Naive B cell (primary cell): ENCODE measurements around the gene CAMTA1. TPM values are rescaled to one million over a fixed set of nuclear protein-coding genes. Genes with fewer than 3 reads are reported as not detected.
A peak's percentile ranks its signal among the peaks of the same experiment; 100 is the strongest.

ENCODE experiments used
- ATAC-seq, 2 donors: fragments of 150-1000 bp; cut with Tn5 transposase; 2 replicates each; pipeline ENCODE4 v1.10.0; 2021; ENCODE audit warnings: low read depth in 2 of 2, mild to moderate bottlenecking in 2 of 2, moderate library complexity in 2 of 2
- DNase-seq: peaks from one replicate; pipeline ENCODE4 v3.0.0; 2022
- H3K27ac Mint-ChIP-seq, 6 donors: one replicate each; pipeline ENCODE4 v1.8.0; 2020 to 2022; ENCODE audit warnings: mild to moderate bottlenecking in 6 of 6, mixed read lengths in 6 of 6, moderate library complexity in 5 of 6, inconsistent platforms in 2 of 6
- H3K27me3 Mint-ChIP-seq, 3 donors: one replicate each; pipeline ENCODE4 v1.8.0; 2021 to 2022; ENCODE audit warnings: mixed read lengths in 3 of 3, mild to moderate bottlenecking in 1 of 3
- H3K36me3 Mint-ChIP-seq, 2 donors: one replicate each; pipeline ENCODE4 v1.8.0; 2020 to 2022; ENCODE audit warnings: mixed read lengths in 2 of 2, inconsistent platforms in 1 of 2, mild to moderate bottlenecking in 1 of 2
- H3K4me1 Mint-ChIP-seq, 3 donors: one replicate each; pipeline ENCODE4 v1.8.0; 2020 to 2022; ENCODE audit warnings: mixed read lengths in 3 of 3, inconsistent platforms in 1 of 3, mild to moderate bottlenecking in 1 of 3, moderate library complexity in 1 of 3
- H3K4me3 Mint-ChIP-seq, 8 donors: one replicate each; pipeline ENCODE4 v1.8.0; 2020 to 2022; ENCODE audit warnings: mild to moderate bottlenecking in 8 of 8, mixed read lengths in 8 of 8, moderate library complexity in 8 of 8, inconsistent platforms in 2 of 8
- H3K9me3 Mint-ChIP-seq, 7 donors: one replicate each; pipeline ENCODE4 v1.8.0; 2020 to 2022; ENCODE audit warnings: mixed read lengths in 7 of 7, mild to moderate bottlenecking in 5 of 7, inconsistent platforms in 2 of 7, moderate library complexity in 1 of 7
- polyA plus RNA-seq, 6 donors: library from polyadenylated mRNA; unstranded; fragments of 300-500 nt; fragmentation: Illumina TruSeq; gene quantifications; one replicate each; pipeline ENCODE4 v1.2.3, GENCODE V29; 2021; ENCODE audit warnings: low read depth in 6 of 6

The CAMTA1 gene
- polyA plus RNA-seq, 6 donors from 2014 or later, result 75.4 to 140 (median 88.8) TPM

DNA sequence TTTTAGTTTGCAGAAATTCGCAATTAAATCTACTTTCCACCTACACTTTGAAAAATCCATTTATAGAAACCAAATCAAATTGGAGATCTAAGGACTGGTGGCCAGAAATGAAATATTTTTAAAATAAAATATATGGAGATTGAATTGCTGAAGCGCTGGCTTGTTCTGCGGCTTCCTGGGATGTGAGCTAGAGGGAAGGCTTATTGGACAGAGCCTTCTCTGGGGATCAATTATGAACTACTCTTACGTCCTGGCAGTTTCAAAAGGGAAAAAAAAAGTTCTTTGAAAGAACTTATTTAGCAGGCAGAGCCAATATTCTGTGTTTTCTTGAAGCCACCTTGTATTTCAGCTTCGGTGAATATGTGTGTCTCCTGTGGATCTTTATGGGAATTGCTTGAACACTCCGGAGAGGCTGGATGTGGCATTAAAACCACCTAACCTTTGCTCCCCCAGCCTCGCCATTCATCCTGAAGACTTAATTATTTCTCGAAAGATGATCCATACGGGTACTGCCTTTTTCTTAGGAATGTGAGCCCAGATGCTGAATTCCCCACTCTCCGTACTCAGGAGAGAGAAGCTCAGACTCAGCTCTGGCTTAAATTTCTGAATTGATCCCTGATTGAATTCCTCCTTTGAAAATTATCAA, 506.9 kb downstream of the CAMTA1 start:
- H3K4me3 Mint-ChIP-seq, result no peak overlapping the region
- peaks cover 14 to 21% (median 19%) of the 10 kb centered on the region in 3 donors for H3K27me3 Mint-ChIP-seq
- peaks cover 0 to 14% (median 4%) of the 10 kb centered on the region in 7 donors for H3K9me3 Mint-ChIP-seq
- no peak overlapping the region for H3K27ac Mint-ChIP-seq
- DNase-seq, result no peak
- no peaks in the 10 kb centered on the region for H3K4me1 Mint-ChIP-seq
- no peaks in the 10 kb centered on the region for H3K36me3 Mint-ChIP-seq
- ATAC-seq, result no peak

DNA sequence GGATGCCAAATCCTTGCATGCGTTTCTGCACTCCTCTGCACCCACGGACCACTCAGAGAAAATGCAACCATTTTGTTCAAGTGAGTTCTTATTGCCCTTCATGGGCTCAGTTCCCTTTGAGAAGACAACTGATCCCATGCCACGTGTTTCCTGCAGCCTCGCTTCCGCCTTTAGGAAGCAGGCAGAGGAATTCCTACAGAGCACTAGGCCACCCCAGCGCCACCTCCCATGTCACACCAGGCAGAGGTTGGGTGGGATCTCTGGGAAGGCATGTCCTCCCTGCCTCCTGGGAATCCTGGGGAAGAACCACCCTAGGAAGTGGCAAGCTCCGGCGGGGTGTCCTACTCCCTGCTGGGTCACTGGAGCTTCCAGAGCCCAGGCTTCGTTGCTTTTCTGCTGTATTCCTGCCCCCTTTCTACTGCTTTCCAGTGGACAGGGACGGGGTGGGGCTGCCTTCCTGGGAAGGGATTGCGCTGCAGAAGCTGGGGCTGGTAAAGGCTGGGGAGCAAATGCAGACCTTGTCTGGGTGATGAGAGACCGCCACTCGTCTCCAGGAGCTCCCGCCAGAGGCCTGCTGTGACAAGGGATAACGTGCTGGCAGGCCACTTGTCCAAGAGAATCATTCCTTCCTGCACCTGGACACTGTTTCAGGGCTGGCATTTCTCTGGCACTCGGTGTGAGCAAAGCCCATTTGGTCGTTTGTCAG, 507.6 kb downstream of the CAMTA1 start:
- no peak overlapping the region for H3K4me3 Mint-ChIP-seq
- H3K36me3 Mint-ChIP-seq, result no peaks in the 10 kb centered on the region
- H3K9me3 Mint-ChIP-seq, result peaks cover 0 to 10% (median 0%) of the 10 kb centered on the region in 7 donors
- no peak for DNase-seq
- ATAC-seq, result no peak
- no peak overlapping the region for H3K27ac Mint-ChIP-seq
- H3K4me1 Mint-ChIP-seq, result no peaks in the 10 kb centered on the region
- peaks cover 19 to 21% (median 21%) of the 10 kb centered on the region in 3 donors for H3K27me3 Mint-ChIP-seq

DNA sequence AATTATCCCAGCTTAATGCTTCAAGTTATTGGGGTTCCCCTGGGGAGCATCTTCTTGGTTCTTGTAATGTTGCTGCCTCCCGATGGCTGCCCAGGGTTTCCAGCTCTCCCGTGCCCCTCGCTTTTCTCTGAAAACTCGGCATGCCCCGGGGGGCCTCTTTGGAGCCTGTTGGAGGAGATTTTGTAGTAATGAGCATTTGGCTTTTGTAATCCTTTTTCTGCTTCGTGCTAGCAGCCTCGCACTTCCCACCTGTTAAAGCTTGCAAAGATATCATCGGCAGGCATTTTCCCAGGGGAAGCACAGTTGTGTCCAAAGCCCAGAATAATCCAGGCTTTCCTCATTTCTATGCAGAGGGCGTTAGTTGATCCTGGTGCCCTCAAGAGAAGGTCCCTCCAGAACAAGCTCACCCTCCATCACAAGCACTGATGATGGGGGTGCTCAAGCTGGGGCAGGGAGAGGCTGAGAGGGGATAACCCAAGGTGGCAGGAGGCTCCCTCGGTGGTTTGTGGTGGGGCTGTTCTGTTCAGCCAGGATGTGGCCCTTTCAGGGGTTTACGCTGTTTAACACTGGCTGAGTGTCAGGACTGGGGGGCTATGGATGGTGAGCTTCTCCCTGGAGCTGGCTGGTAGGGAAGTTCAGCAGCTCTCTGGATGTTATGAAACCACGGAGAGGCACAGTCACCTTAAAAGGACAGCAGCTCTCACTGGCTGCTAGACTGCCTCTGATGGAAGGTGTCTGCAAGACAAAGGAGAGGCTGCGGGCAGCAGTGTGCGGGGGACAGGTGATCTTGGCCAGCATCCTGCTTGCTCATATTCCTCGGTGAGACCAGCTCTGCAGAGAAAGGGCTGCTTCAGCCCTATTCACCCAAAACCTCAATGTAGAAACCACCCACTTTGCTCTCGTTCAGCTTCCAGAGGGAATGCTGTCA, 508.7 kb downstream of the CAMTA1 start:
- H3K36me3 Mint-ChIP-seq, result no peaks in the 10 kb centered on the region
- no peaks in the 10 kb centered on the region for H3K4me1 Mint-ChIP-seq
- no peak for DNase-seq
- H3K27me3 Mint-ChIP-seq, result peaks cover 12 to 24% (median 16%) of the 10 kb centered on the region in 3 donors
- no peak overlapping the region for H3K27ac Mint-ChIP-seq
- peaks cover 0 to 6% (median 0%) of the 10 kb centered on the region in 7 donors for H3K9me3 Mint-ChIP-seq
- H3K4me3 Mint-ChIP-seq, result no peak overlapping the region
- ATAC-seq, result no peak

DNA sequence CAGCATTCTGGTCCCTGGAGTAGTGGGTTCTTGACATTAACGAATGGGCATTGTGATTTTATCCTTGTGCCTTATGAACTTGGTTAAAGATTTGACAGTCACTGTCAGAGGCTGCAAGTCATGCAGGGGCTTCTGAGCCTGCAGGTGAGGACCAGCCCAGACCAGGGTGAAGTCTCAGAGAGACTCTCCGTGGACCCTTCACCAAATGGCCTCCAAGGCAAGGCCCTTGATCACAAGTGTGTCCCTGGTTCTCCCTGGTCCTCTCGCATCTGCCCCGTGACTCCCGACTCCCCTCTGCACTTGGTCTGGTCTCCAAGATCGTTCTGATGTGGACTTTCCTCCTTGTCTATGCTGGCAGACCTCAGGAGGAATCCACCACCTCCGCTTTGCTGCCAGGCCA, 509.4 kb downstream of the CAMTA1 start:
- Mint-ChIP-seq H3K27ac (no peak overlapping the region), H3K27me3 (peaks cover 16 to 24% (median 16%) of the 10 kb centered on the region in 3 donors), H3K36me3 (no peaks in the 10 kb centered on the region), H3K4me1 (no peaks in the 10 kb centered on the region), H3K9me3 (peaks cover 0 to 6% (median 0%) of the 10 kb centered on the region in 7 donors), H3K4me3 (no peak overlapping the region)
- DNase-seq (no peak), ATAC-seq (no peak)

DNA sequence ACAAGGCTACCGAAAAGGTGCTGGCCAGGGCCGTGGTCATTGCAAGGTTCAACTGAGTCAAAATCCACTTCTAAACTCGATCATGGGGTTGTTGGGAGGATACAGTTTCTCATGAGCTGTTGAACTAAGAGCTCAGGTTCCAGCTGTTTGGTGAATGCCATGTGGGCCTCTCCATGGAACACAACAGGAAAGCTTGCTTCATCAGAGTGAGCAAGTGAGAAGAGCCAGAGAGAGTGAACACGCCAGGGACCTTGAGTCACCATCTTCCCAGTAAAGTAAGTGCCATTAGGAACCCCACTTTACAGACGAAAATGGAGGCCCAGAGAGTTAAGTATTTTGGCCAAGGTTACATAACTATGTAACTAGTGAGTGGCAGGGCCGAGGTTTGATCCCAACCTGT, 510.7 kb downstream of the CAMTA1 start:
- H3K36me3 Mint-ChIP-seq, result no peaks in the 10 kb centered on the region

DNA sequence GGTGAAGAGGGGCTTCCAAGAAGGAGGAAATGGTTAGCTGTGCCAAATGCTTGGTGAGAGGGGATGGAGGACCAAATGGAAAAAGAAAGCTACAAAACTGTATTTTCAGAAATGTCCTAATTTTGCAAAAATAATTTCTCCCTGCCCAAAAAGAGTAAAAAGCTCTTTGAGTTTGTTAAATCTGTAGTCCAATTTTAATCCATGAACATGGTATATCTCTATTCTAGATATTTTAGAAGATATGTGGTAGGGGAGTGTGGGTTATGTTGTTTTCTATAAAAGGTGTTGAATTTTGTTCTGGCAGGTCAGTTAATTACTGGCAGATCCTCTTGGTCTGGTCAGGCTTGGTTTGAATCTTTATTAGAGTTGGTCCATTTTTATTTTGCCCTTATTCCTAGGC, 511.7 kb downstream of the CAMTA1 start:
- ATAC-seq, result no peak
- no peak overlapping the region for H3K4me3 Mint-ChIP-seq
- no peaks in the 10 kb centered on the region for H3K36me3 Mint-ChIP-seq
- no peaks in the 10 kb centered on the region for H3K4me1 Mint-ChIP-seq
- DNase-seq, result no peak
- peaks cover 18 to 33% (median 24%) of the 10 kb centered on the region in 3 donors for H3K27me3 Mint-ChIP-seq
- H3K27ac Mint-ChIP-seq, result no peak overlapping the region
- peaks cover 0 to 6% (median 0%) of the 10 kb centered on the region in 7 donors for H3K9me3 Mint-ChIP-seq

More for the DNA sequence above, 510.7 kb downstream of the CAMTA1 start:
- no peak for ATAC-seq
- Mint-ChIP-seq H3K27me3 (peaks cover 18 to 28% (median 19%) of the 10 kb centered on the region in 3 donors), H3K4me1 (no peaks in the 10 kb centered on the region), H3K9me3 (peaks cover 0 to 6% (median 0%) of the 10 kb centered on the region in 7 donors), H3K27ac (no peak overlapping the region), H3K4me3 (no peak overlapping the region)
- DNase-seq, result no peak

DNA sequence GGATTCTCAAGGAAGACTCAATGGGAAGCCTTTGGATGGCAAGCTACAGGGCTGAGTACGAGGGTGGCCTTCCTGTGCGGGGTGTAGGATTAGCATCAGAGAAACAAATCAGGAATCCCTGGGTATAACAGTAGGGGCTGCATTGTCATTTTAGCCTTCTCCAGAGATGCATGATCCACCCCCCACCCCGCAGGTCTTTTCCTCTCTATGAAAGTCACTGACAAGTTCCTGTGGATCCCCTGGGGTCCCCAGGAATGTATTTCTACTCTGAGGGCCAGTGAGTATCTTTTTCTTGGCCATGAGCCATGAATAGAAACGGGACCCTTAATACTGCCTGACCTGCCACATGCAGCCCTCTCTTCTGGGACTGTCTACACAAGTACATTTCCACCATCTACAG, 512.9 kb downstream of the CAMTA1 start:
- DNase-seq (no peak), ATAC-seq (no peak)
- H3K9me3 Mint-ChIP-seq, result peaks cover 0 to 6% (median 0%) of the 10 kb centered on the region in 7 donors
- H3K4me3 Mint-ChIP-seq, result no peak overlapping the region
- no peaks in the 10 kb centered on the region for H3K4me1 Mint-ChIP-seq
- peaks cover 18 to 42% (median 24%) of the 10 kb centered on the region in 3 donors for H3K27me3 Mint-ChIP-seq
- H3K36me3 Mint-ChIP-seq, result no peaks in the 10 kb centered on the region
- no peak overlapping the region for H3K27ac Mint-ChIP-seq

DNA sequence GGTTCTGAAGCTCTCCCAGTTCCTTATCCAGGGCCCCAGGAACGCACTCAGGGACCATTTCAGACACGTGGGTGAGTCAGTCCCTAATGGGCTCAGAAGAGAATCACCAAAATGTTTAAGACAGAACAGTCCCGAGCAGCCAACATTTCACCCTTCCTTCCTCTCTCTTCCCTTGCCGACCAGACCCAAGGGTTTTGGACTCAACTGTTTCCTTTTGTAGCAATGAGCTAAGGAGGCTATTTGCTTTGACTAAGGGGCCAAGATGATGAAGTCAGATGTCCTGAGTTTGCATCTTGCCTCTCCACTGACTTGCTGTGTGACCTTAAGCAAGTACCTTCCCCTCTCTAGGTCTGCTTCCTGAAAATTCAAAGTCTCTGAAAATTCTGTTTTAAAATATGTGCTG, 513.5 kb downstream of the CAMTA1 start:
- H3K36me3 Mint-ChIP-seq, result no peaks in the 10 kb centered on the region
- no peak overlapping the region for H3K27ac Mint-ChIP-seq
- DNase-seq, result no peak
- no peaks in the 10 kb centered on the region for H3K4me1 Mint-ChIP-seq
- H3K4me3 Mint-ChIP-seq, result no peak overlapping the region
- H3K27me3 Mint-ChIP-seq, result peaks cover 23 to 48% (median 24%) of the 10 kb centered on the region in 3 donors
- no peak for ATAC-seq
- peaks cover 0 to 6% (median 0%) of the 10 kb centered on the region in 7 donors for H3K9me3 Mint-ChIP-seq

DNA sequence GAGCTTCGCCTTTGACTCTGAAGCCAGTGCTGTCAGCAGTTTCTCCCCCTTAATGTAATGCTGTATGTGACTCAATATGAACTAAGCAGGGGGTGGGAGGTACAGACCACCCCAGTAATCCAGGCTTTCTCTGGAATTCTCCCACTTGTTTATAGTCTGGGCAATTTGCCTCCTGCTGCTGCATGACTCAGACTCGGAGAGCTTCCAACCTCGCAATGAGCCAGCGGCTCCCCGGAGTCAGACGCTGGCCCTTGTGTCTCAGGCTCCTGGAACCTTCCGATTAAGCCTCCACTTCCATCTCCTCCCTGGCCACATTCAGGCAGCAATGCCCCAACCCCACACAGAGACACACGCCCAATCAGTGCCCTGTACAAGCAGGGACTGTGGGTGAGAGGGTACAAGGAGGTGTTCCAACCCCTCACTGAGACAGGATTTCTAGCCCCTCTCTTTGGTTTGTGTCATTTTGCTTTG, 514.1 kb downstream of the CAMTA1 start:
- ATAC-seq, result no peak
- peaks cover 24 to 48% (median 25%) of the 10 kb centered on the region in 3 donors for H3K27me3 Mint-ChIP-seq
- no peaks in the 10 kb centered on the region for H3K36me3 Mint-ChIP-seq
- H3K4me3 Mint-ChIP-seq, result no peak overlapping the region
- H3K27ac Mint-ChIP-seq, result no peak overlapping the region
- no peaks in the 10 kb centered on the region for H3K4me1 Mint-ChIP-seq
- H3K9me3 Mint-ChIP-seq, result peaks cover 0 to 6% (median 0%) of the 10 kb centered on the region in 7 donors
- no peak for DNase-seq

DNA sequence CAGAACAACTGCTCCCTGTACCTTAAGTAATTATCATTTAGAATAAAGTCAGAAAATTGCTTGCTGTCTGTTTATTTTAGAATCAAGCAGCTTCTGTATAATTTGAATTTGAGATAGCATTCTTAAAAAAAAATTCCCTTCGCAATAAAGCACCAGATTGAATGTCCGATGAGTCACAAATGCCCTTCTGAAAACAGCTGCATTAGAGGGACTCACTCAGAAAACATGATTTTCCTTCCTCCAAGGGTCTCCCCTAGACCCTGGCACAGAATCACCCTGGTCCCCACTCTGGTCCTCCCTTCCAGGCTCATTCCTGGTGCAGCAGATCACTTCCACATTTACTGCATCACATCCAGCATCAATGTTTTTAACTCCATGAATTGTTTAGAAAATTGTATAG, 514.7 kb downstream of the CAMTA1 start:
- Mint-ChIP-seq H3K36me3 (no peaks in the 10 kb centered on the region), H3K9me3 (peaks cover 0 to 6% (median under 1%) of the 10 kb centered on the region in 7 donors), H3K4me1 (no peaks in the 10 kb centered on the region), H3K4me3 (no peak overlapping the region), H3K27me3 (peaks cover 24 to 44% (median 25%) of the 10 kb centered on the region in 3 donors), H3K27ac (no peak overlapping the region)
- ATAC-seq (no peak), DNase-seq (no peak)

DNA sequence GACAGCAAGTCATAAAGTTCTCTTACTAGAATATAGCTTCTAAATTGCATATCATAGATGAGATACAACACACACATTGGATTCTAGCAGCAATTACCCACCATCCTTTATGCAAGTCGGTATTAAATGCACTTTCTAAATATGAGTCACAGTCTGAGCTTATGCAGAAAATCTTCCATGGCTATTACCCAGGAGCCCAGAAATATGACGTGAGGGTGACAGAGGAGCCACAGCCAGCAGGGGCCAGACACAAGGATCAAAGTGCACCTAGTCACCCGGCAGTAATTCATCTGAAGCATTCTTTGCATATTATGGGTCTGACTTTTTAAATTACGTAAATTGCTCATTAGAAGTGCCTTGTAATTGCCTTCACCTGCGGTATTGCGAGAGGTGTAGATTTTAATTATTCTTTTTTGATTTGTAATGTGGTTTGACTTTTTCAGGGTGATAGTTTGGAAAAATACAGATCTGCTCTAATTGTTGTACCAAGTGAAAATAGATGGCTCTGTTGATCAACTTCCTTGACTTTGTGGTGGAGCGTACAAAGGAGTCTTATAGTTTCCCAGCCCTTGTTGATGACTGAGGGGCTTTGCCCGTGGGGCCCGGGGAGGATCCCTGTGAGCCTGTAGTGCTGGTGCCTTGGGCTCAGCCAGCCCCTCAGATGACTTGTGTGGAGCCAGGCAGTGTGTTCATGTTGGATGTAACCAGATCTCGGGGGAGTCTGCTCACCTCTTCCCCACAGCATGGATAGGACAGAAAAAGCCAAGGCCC, 515.8 kb downstream of the CAMTA1 start:
- H3K27me3 Mint-ChIP-seq, result peaks cover 24 to 42% (median 25%) of the 10 kb centered on the region in 3 donors
- H3K4me3 Mint-ChIP-seq, result no peak overlapping the region
- H3K27ac Mint-ChIP-seq, result peak overlapping the region in 1 of 6 donors; percentile 16
- H3K4me1 Mint-ChIP-seq, result no peaks in the 10 kb centered on the region
- DNase-seq (no peak), ATAC-seq (no peak)
- no peaks in the 10 kb centered on the region for H3K36me3 Mint-ChIP-seq
- peaks cover 5 to 11% (median 6%) of the 10 kb centered on the region in 7 donors for H3K9me3 Mint-ChIP-seq

DNA sequence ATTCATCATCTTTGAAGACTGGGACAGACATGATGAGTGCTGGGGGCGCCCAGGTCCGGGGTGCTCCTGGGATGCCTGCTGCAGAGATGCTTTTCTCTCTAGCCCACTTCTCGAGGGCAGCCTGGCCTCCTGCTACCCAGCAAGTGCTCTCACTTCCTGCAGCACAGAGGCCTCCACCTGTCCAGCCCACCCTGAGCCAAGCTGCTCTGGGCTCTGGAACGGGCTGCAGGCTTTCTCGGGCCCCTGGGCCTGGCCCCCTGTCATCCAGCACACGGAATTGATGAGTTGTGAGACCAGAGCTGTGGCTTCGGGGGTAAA, 516.4 kb downstream of the CAMTA1 start:
- Mint-ChIP-seq H3K27ac (no peak overlapping the region), H3K27me3 (peaks cover 19 to 37% (median 21%) of the 10 kb centered on the region in 3 donors), H3K4me1 (no peaks in the 10 kb centered on the region), H3K36me3 (no peaks in the 10 kb centered on the region), H3K4me3 (no peak overlapping the region), H3K9me3 (peaks cover under 1 to 16% (median 5%) of the 10 kb centered on the region in 7 donors)
- no peak for DNase-seq
- no peak for ATAC-seq

DNA sequence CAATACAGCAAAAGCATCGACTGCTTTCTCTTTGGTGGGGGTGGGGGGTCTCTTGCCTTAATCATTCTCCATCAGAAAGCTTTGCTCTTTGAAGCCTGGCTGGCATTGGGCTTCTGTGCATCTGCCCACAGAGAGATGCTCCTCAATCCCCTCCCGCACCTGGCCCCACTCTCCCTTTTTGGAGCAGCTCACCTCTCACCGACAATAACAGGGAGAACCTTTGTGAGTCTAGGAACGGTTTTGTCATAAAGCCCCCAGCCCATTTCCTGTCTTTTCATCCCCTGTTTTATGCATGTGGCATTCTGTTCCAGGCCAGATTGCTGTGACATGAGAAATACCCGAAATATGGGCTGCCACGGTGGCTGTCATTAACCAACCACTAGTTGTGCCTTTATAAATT, 516.9 kb downstream of the CAMTA1 start:
- no peak for DNase-seq
- Mint-ChIP-seq H3K36me3 (no peaks in the 10 kb centered on the region), H3K9me3 (peaks cover 0 to 20% (median 6%) of the 10 kb centered on the region in 7 donors), H3K4me3 (no peak overlapping the region), H3K4me1 (no peaks in the 10 kb centered on the region), H3K27ac (no peak overlapping the region), H3K27me3 (peaks cover 16 to 35% (median 19%) of the 10 kb centered on the region in 3 donors)
- no peak for ATAC-seq
